HG03521 (cell line): ENCODE data around the gene CD200.
"Not testable (repeated sequence)": the region's sequence is repeated elsewhere in the genome, so short reads cannot be mapped to it uniquely, and the experiment has no call there.

Experiments used
- ATAC-seq: cut with Tn5 transposase; IDR thresholded peaks from one replicate; pipeline ENCODE4 v1.9.1; 2021; ENCODE audit warnings: mild to moderate bottlenecking, moderate library complexity; ENCODE audit not compliant: unreplicated experiment

The CD200 gene

DNA sequence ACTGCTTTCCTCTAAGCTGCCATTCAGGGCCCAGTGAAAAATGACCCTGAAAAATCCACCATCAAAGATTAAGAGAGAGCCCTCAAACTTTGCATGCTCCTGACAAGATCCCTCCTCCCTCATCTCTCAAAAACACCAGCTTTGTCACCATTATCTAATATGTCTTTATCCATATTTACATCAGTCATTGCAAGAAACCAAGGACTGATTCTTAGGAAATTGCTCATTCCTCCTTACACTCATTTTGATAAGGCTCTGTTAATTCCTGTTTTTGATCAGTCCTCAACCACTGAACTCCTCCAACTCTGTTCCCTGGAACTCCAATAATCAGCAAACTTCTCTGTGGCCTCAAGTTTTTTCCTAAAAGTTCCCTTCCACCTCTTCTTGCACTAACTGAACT lies 51.8 kb downstream of the CD200 start:
- no peak for ATAC-seq

DNA sequence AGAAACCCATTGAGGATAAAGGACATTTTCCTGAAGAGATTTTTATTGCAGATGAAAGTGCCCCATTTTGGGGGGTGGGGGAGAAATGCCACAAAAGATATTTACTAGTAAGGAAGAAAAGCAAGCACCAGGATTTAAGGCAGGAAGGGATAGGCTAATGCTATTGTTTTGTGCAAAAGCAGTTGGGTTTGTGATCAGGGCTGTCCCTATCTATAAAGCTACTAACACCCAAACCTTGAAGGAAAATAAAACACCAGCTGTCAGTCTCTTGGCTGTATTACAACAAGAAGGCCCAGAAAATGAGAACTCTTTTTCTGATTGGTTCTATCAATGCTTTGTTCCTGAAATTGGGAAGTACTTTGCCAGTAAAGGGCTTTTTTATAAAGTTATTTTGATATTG lies 56.0 kb downstream of the CD200 start:
- no peak for ATAC-seq

GRCh38 chr3:112389961-112390360 lies 57.0 kb downstream of the CD200 start:
- no peak for ATAC-seq

DNA sequence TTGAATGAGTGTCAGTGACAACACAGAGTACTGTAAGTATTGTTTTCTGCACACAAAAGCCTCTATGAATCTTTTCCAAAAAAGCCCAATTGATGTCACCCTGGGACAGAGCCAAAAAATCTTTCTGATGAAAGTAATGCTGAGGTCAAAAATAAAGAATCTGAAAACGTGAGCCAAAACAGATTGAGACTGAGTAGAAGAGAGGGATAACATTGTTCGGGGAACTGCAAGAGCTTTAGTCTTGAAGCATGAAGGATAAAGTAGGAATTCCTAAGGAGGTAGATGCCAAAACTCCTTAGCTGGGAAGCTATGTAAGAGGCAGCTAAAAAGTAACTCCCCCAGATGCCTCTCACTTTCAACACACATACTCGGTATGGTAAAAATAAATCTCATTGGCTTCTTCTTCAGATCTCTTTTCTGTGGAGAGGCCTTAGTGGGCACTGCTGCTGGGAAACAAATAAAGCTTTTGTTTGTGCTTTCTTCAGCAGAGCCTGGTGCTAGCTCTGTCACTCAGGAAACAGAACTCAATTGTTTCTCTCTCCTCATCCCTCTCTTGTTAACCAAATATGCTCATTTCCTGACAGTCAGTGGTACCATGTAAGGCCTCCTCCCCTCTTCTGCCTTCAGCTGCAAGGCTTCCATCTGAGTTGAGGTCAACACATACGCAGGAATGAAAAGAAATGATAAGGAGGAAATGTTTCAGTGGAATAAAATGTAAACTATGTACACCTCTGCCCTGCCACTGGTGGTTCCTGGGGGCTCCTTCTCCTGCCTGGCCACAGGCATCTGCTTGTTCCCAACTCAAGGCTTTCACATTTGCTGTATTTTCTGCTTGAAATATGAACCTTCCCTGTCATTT lies 58.1 kb downstream of the CD200 start:
- no peak for ATAC-seq

DNA sequence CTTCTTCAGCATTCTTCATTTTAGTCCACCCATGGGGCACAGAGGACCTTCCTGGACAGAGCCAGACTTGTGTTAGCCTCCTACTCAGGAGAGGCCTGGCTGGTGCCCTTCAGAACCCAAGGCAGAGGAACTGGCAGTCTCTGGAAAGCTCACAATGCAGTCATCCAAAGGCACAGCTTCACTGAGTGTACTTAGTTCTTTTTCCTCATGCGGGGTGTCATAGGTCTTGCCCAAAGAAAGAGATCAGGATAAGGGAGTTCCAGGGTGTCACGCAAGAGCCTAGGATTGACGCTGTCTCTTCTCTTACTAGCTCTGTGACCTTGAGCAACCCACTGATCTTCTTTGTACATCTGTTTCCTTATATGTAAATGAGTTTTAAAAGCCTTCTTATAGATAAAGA lies 58.7 kb downstream of the CD200 start:
- ATAC-seq: no peak

DNA sequence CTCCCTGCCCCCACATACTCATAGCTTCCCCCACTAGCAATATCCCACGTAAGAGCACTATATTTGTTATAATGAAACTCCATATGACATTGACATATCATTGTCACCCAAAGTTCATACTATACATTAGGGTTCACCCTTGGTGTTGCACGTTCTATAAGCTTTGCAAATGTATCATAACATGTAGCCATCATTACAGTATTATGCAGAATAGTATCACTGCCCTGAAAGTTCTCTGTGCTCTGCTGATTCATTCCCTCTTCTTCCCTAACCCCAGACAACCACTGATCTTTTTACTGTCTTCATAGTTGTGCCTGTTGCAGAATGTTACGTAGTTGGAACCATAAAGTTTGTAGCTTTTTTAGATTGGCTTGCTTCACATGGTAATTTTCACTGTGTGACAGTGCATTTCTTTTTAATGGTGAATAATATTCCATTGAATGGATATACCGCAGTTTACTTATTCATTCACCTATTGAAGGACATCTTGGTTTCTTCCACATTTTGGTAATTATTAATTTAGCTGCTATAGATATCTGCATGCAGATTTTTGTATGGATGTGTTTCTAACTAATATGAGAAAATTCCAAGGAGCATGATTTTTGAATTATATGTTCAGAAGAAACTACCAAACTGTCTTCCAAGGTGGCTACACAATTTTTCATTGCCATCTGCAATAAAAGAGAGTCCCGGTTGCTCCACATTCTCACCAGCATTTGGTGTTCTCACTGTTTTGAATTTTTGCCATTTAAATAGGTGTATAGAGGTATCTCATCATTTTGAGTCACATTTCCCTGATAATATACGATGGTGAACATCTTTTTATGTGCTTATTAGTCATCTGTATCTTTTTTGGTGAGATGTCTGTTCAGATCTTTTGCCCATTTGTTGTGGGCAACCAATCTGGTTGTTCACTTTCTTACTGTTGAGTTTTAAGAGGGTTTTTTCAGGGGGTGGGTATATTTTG lies 59.7 kb downstream of the CD200 start:
- ATAC-seq: no peak

DNA sequence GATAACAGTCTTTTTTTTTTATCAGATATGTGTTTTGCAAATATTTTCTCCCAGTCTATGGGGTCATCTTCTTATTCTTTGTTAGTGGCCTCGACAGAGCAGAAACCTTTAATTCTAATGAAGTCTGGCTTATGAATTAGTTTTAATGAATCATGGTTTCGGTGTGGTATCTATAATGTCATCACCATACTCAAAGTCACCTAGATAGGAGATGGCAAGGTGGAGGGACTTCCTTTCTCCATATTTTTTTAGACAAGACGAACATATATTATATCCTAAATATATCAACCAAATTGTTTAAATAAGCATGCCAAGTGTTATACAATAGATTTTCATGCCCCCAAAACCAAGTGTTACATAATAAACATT lies 60.4 kb downstream of the CD200 start:
- no peak for ATAC-seq

- ATAC-seq: no peak
Observed at GRCh38 chr3:112394003-112394640, 61.2 kb downstream of the CD200 start.

DNA sequence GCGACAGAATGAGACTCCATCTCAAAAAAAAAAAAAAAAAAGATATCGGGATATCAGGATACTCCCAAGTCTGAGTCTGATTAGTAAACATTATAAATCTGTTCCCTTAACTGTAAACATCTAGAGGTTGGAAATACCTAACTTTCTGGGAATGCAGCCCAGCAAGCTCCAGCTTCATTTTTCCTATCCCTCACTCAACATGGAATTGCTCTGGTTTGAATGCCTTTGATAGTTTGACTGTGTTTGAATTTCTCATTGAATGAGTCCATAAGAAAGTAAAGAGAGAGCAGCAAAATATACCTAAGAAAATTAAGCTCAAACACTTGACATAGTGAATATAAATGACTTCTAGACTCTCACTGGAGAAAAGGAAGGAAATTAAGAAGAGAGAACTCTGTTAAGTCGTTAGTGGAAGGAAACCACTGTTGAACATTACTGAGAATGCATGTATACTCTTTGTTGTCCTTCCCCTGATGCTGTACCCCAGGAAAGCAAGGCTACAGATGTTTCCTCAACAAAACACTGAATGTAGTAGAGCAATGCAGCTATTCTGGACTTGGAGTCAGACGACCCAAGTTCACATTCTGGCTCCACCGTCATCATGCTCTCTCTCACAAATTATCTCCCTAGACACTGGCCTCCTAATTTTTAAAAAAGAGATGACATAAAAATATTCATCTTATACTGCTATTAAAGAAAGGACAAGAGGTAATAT lies 62.4 kb downstream of the CD200 start:
- no peak for ATAC-seq

- no peak for ATAC-seq
Observed at GRCh38 chr3:112395896-112396290, 62.9 kb downstream of the CD200 start.

DNA sequence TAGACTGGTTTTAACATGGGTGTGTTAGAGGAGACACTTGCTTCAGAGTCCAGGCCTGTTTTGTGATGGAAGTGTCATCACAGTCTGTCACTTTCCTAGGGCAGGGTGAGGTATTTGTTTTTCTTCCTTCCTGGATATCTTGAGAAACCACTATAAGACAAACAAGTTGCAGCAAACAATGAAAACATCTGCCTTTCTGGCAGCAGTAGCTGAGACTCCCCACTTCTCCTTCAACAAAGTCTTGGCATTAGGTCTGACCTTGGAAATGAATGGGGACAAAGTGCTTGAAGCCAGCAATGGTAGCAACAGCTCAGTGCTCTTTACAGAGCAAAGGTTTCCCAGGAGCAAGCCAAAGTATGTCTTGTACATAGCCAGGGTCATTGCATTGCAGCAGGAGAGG lies 64.6 kb downstream of the CD200 start:
- no peak for ATAC-seq

- no peak for ATAC-seq
Observed at GRCh38 chr3:112399064-112399463, 66.1 kb downstream of the CD200 start.

- ATAC-seq: not testable (repeated sequence)
Observed at GRCh38 chr3:112399554-112399953, 66.6 kb downstream of the CD200 start.

DNA sequence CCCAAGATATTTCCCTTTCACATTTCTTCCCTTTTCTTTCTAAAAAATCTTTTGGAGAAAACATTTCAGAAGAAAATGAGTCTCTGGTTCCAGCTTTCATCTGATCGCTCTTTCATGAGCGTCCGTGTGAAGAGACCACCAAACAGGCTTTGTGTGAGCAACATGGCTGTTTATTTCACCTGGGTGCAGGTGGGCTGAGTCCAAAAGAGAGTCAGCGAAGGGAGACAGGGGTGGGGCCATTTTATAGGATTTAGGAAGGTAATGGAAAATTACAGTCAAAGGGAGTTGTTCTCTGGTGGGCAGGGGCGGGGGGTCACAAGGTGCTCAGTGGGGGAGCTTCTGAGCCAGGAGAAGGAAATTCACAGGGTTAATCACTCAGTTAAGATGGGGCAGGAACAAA lies 67.4 kb downstream of the CD200 start:
- not testable (repeated sequence) for ATAC-seq

DNA sequence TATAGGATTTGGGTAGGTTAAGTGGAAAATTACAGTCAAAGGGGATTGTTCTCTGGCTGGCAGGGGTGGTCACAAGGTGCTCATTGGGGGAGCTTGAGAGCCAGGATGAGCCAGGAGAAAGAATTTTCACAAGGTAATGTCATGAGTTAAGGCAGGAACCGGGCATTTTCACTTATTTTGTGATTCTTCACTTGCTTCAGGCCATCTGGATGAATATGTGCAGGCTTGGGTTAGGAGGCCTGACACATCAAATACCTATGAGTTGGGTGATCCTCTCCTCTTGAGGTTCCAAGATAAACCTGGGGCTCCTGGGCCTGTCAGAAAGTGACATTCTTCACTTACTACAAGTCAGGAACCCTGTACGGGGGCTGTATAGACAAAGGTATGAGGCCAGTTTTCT lies 68.7 kb downstream of the CD200 start:
- ATAC-seq: no peak

DNA sequence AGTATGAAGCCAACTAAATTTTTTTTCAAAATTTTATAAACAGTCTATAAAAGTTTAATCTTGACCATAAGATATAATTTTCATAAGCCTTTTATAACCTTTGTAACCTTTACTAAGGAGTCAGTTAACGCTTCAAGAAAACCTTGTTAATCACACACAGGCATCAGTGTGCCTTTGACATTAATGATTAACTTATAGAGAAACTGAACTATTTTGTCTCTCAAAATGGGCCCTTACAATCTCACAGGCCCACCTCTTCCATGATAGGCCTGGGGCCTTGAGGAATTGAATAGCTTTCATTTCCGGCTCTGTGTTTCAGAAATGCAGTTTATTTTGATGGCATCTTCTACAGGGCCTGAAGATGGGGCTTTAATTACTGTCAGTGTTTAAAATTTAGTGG lies 70.1 kb downstream of the CD200 start:
- no peak for ATAC-seq

DNA sequence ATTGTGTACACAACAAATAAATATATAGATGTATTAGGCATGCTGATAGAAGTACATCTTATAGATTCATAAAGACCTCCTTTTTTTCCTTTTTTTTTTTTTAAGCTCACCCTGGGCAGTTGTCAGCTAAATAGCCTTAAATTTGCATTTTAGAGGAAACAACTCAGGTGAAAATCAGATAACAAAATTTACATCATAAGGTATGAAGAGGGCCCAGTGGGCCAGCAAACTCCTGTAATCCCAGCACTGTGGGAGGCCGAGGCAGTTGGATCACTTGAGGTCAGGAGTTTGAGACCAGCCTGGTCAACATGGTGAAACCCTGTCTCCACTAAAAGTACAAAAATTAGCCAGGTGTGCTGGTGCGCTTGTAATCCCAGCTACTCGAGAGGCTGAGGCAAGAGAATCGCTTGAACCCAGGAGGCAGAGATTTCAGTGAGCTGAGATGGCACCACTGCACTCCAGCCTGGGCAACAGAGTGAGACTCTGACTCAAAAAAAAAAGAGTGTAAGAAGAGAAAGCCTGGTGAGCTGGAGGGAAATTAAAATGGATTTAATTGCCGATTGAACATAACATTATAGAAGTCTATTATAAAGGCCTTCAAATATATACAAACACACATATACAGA lies 72.1 kb downstream of the CD200 start:
- ATAC-seq: not testable (repeated sequence)

DNA sequence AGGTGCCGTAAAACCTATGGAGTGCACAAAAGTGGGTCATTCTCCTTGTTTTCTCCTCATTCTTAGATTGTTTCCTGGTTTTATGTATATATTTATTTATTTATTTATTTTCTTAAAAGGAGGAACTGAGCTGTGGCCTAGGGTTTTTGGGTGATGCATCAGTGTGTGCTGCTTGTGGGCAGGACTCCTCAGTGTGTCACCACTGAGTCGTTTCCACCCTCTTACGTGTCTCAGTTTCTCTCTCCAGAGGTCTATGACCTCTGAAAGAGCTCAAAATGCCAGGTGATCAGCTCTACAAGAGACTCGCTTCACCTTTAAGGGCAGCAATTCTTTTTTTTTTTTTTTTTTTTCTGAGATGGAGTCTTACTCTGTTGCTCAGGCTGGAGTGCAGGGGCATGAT lies 72.9 kb downstream of the CD200 start:
- ATAC-seq: no peak

GRCh38 chr3:112407214-112407887 lies 74.4 kb downstream of the CD200 start:
- no peak for ATAC-seq
